Neuron (in vitro differentiated cells): ENCODE measurements around the gene OR10W1.

ENCODE experiments used
- H2AFZ ChIP-seq: one replicate; pipeline ENCODE4 v1.6.1; 2013; ENCODE audit warnings: low read depth, mild to moderate bottlenecking, inconsistent platforms, low read length, moderate library complexity
- H3K27me3 ChIP-seq: one replicate; pipeline ENCODE4 v1.6.1; 2013; ENCODE audit warnings: low read length; ENCODE audit not compliant: insufficient read depth
- H3K36me3 ChIP-seq: one replicate; pipeline ENCODE4 v1.6.1; 2013; ENCODE audit warnings: low read length; ENCODE audit not compliant: insufficient read depth
- H3K4me1 ChIP-seq: one replicate; pipeline ENCODE4 v1.6.1; 2013; ENCODE audit warnings: low read length; ENCODE audit not compliant: insufficient read depth
- H3K4me3 ChIP-seq: 2 replicates; pipeline ENCODE4 v1.5.1; 2013; ENCODE audit warnings: mild to moderate bottlenecking, low read length, moderate library complexity
- H3K9me3 ChIP-seq: one replicate; pipeline ENCODE4 v1.6.1; 2013; ENCODE audit warnings: low read length

OR10W1 gene

DNA sequence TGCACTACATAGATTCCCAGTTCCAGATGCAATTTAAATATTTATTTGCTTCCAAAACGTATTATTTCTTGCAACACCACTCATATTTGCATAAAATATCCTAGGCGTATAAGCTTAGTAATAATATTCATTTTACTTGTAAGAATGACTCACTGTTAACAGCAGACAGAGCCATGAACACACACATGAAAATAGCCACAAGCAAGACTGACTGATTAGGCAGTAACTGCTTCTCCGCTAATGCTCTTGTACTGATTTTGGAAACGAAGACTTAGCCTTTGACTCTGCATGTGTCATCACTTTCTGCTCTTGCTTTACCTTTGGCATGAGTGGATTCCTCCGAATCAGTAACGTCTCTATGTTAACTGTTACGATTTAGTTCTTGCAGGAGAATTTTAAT lies 45.3 kb downstream of the OR10W1 start:
- H3K4me1 ChIP-seq, result no peaks in the 10 kb centered on the region
- H3K36me3 ChIP-seq, result no peaks in the 10 kb centered on the region
- no peak overlapping the region for H3K4me3 ChIP-seq
- H3K27me3 ChIP-seq, result no peaks in the 10 kb centered on the region
- H3K9me3 ChIP-seq, result no peaks in the 10 kb centered on the region
- no peak overlapping the region for H2AFZ ChIP-seq
